AG04449 (cell line): ENCODE measurements around the gene BOLA1.
"Not testable (repeated sequence)": the region's sequence is repeated elsewhere in the genome, so short reads cannot be mapped to it uniquely, and the experiment has no call there.

Experiments used
- CTCF ChIA-PET: fragments of 350-600 bp; formaldehyde crosslinking; extraction: SDS; loops from one replicate; lab custom pipeline; 2021; ENCODE audit warnings: antibody characterized with exemption; lab: Yijun Ruan, JAX
- POLR2A ChIA-PET: fragments of 400-600, 350-600 bp; formaldehyde crosslinking; extraction: SDS; loops from one replicate; lab custom pipeline; 2020; ENCODE audit warnings: antibody characterized with exemption, inconsistent platforms; lab: Yijun Ruan, JAX
- DNase-seq: peaks from one replicate; pipeline ENCODE4 v3.0.0-alpha.2; 2010; ENCODE audit warnings: low read depth, low spot score
- H3K4me3 ChIP-seq: 2 replicates; pipeline ENCODE4 v1.5.1; 2011; ENCODE audit warnings: low read depth, mild to moderate bottlenecking, control low read depth, low read length
- CTCF ChIP-seq: IDR thresholded peaks from one replicate; pipeline ENCODE4 v1.5.1; 2011; ENCODE audit warnings: mild to moderate bottlenecking, moderate library complexity, low read length, control low read depth, inconsistent platforms; ENCODE audit not compliant: insufficient read depth; ENCODE audit errors: missing control alignments

The BOLA1 gene

DNA sequence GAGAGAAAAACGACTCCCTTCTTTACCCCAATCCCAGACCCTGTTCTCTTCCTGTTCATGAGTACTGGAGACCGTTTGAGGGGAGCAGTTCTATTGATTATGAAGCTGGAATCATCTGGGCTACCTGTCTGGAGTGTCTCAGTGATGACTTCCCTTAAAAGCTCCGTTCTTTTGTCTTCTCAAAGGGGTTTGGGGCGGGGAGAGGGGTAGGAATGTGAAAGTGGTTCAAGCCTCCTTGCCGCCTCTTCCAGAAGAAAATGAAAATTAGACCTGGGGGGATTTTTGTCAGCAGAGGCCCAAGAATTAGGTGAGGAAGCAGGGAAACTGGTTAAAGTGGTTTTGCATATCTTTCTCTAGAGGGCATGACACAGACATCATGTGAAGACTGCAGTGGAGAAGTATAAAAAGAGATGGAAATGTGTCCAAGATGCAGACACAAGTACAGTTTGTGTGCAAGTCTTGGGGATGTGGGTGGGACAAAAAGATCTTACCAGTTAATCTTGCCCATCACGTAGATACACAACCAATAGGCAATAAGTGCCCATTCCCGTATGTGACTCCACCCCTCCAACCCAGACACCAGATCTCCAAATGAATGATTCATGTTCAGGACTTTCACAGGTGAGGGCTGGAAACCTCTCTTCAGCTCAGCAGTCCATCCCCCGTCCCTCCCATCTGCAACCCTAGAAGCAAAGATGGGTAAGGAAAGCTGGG is 37.8 kb downstream of the BOLA1 start:
- CTCF ChIA-PET, result interaction anchor here (0.7 to 1.7 kb wide), 8 partner anchors 10 to 319 kb away, joined by 3 to 5 read pairs (median 3); no protein-coding TSS in a partner anchor
- POLR2A ChIA-PET, result interaction anchor here (1.3 kb wide), 1 partner anchor 50 kb away, joined by 4 read pairs; a partner anchor contains a TSS
- TF ChIP-seq CTCF, result peak; percentile 7
- peak overlapping the region; percentile 85 for H3K4me3 ChIP-seq
- no peak for DNase-seq

DNA sequence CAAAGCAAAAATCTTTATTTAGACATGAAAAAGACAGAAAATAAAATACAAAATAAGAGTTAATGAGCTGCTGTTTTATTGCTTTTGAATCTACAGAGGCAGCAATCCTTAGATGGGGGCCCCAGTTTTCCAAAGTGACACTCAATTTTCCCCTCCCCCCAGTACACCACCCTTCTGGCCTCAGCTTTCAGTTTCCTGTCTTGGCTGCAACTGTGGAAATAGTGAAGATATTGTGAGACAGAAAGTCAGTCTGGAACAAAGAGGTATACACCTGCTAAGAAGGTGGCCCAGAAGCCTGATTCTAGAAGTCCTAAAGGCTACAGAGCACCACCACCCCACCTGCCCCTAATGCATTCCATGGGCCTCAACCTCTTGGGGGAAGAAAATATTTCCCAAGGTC is 38.4 kb downstream of the BOLA1 start:
- POLR2A ChIA-PET, result interaction anchor here (1.3 kb wide), 1 partner anchor 50 kb away, joined by 4 read pairs; a partner anchor contains a TSS
- CTCF ChIA-PET, result interaction anchor here (0.7 to 1.7 kb wide), 8 partner anchors 10 to 318 kb away, joined by 3 to 5 read pairs (median 3); no protein-coding TSS in a partner anchor
- H3K4me3 ChIP-seq, result no peak overlapping the region
- no peak for TF ChIP-seq CTCF
- DNase-seq, result no peak

DNA sequence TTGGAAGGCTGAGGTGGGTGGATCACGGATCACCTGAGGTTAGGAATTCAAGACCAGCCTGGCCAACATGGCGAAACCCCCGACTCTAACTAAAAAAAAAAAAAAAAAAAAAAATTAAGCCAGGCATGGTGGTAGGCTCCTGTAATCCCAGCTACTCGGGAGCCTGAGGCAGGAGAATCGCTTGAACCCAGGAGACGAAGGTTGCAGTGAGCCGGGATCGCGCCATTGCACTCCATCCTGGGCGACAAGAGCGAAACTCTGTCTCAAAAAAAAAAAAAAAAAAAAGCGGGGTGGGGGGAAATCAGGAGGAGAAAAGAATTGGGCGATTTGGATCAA is 39.3 kb downstream of the BOLA1 start:
- DNase-seq, result not testable (repeated sequence)
- POLR2A ChIA-PET, result interaction anchor here (0.6 to 0.9 kb wide), 3 partner anchors 52 to 1926 kb away, joined by 3 to 6 read pairs (median 4); a partner anchor contains a TSS
- CTCF ChIA-PET, result interaction anchor here (1.2 to 2.2 kb wide), 4 partner anchors 22 to 111 kb away, joined by 3 to 11 read pairs (median 5); a partner anchor contains a TSS
- H3K4me3 ChIP-seq, result peak overlapping the region; percentile 18; the same call in 1 of the 2 replicates

DNA sequence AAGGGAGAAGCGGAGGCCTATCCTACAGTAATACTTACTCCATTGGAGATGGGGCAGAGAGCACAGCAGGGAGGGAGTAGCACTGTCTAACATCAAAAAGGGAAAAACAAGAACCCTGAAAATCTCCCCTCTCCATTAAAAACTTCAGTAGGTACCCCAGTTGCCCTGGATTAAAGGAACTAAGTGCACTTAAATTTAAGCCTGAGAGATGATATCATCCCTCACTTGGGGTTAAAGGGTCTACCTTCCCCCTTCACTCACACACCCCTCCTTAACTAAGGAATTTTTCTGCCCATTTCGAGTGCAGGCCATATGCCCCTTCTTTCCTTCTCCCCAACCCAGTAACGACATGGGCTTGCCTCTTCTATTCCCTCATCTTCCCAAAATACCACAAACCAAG is 41.1 kb downstream of the BOLA1 start:
- H3K4me3 ChIP-seq, result no peak overlapping the region
- ChIA-PET CTCF (interaction anchor here (0.8 to 2.2 kb wide), 4 partner anchors 15 to 249 kb away, joined by 3 to 11 read pairs (median 3); no protein-coding TSS in a partner anchor), POLR2A (interaction anchor here (1.1 kb wide), 1 partner anchor 53 kb away, joined by 4 read pairs; a partner anchor contains a TSS)
- TF ChIP-seq CTCF, result no peak
- DNase-seq, result no peak

- no peak for DNase-seq
- no peak overlapping the region for H3K4me3 ChIP-seq
- ChIA-PET POLR2A (interaction anchor here (0.7 kb wide), 1 partner anchor 56 kb away, joined by 3 read pairs; a partner anchor contains a TSS), CTCF (interaction anchor here (1.1 to 7.3 kb wide), 3 partner anchors 19 to 109 kb away, joined by 4 to 39 read pairs (median 5); a partner anchor contains a TSS)
- peak; percentile 19 for TF ChIP-seq CTCF
Observed at GRCh38 chr1:149942207-149942606, 42.8 kb downstream of the BOLA1 start.

DNA sequence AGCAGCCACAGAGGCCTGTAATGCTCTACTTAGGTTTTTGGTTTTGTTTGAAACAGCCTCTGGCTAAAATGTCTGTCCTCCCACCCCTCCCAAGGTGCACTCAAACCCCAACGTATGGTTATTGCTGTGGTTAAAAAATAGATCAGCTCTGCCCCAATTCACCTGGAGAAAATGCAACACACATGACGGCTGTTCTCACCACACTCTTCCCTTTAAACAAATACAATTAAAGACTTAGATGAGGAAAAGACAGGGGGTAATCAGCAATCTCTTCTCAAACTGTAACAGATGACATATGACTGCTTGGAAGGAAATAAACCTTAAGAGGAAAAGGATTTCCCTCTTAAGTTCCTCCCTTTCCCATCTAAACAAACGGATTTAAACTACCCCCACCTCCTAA is 43.5 kb downstream of the BOLA1 start:
- ChIA-PET CTCF (interaction anchor here (1.1 to 7.3 kb wide), 3 partner anchors 19 to 108 kb away, joined by 4 to 39 read pairs (median 5); a partner anchor contains a TSS), POLR2A (no interaction called here)
- TF ChIP-seq CTCF, result no peak
- no peak overlapping the region for H3K4me3 ChIP-seq
- no peak for DNase-seq
